ENCODE results near the gene TMOD4. TPM values are rescaled to one million over a fixed set of nuclear protein-coding genes. Genes with fewer than 3 reads are reported as not detected.

Gene TMOD4
- total and polyA plus RNA-seq, 9 of the 15 experiments (the other 6 are each of a cell fraction or from before 2014, with no cell fraction given), result 0.18 to 1.8 (median 1.1) TPM; not detected in 1

DNA sequence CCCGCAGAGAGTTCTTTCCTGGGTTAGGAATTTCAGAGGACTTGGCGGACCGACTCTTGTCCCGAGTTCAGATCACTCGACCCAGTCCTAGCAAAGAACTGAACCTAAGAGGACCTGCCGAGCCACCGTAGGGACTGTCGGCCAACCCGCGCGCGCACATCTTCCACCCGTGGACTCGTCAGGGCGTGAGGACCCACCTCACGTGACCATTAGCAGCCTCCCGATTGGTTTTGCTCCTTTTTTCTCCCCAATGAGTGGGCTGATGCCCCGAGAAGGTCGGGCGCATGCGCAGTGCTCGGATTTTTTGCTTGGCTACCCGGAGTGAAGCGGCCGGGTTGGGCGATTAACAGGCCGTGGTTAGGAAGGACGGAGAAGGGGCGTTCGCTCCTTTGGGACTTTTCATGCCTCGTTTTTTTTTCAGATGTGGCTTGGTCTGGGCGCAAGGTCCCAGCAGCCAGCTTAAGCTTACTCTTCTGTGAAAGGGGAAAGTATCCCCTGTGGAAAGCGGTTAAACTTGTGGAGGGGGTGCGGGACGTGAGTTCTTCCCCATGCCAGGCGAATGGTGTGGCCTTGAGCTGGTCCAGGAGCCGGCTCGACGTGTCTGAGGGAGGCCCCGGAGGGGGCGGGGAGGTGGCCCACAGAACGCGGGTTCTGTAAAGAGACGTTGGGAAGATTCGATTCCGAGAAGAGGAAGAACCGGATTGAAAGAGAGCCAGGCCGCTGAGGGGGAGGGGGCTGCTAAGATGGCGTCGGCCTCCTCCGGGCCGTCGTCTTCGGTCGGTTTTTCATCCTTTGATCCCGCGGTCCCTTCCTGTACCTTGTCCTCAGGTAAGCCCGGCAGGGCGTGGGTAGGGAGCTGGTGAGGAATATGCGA is 22.7 kb upstream of the TMOD4 start, which contains the start of gene PIP5K1A (continued):
- no peak for TF ChIP-seq RB1 (IDR thresholded peaks at IDR 0.05; ENCODE audit: low read depth)
- TF ChIP-seq, protein P1, sequence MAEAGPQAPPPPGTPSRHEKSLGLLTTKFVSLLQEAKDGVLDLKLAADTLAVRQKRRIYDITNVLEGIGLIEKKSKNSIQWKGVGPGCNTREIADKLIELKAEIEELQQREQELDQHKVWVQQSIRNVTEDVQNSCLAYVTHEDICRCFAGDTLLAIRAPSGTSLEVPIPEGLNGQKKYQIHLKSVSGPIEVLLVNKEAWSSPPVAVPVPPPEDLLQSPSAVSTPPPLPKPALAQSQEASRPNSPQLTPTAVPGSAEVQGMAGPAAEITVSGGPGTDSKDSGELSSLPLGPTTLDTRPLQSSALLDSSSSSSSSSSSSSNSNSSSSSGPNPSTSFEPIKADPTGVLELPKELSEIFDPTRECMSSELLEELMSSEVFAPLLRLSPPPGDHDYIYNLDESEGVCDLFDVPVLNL (CRISPR knock-in tag; IDR thresholded peaks at IDR 0.05; ENCODE audit: low read depth), result no peak
- TF ChIP-seq NBN (IDR thresholded peaks at IDR 0.05; ENCODE audit: low read depth), result 0 out of 2 replicates have a peak, but pooled peaks have one; percentile 15
- peak in 1 of 2 experiments; percentile 5; a peak in 1 of 4 replicates for TF ChIP-seq FOXK2 (conservative IDR thresholded peaks at IDR 0.05 in 1 of 2, IDR thresholded peaks at IDR 0.05 in 1 of 2; ENCODE audit: low read depth in 2 of 2)
- TF ChIP-seq PYGO2 (tag; IDR thresholded peaks at IDR 0.05), result no peak
- TF ChIP-seq ZNF133 (CRISPR knock-in tag; IDR thresholded peaks at IDR 0.05), result no peak
- TF ChIP-seq MCM7 (IDR thresholded peaks at IDR 0.05), result no peak
- no peak for TF ChIP-seq ETV5 (CRISPR knock-in tag; IDR thresholded peaks at IDR 0.05; ENCODE audit: low read depth)
- TF ChIP-seq, protein P2, sequence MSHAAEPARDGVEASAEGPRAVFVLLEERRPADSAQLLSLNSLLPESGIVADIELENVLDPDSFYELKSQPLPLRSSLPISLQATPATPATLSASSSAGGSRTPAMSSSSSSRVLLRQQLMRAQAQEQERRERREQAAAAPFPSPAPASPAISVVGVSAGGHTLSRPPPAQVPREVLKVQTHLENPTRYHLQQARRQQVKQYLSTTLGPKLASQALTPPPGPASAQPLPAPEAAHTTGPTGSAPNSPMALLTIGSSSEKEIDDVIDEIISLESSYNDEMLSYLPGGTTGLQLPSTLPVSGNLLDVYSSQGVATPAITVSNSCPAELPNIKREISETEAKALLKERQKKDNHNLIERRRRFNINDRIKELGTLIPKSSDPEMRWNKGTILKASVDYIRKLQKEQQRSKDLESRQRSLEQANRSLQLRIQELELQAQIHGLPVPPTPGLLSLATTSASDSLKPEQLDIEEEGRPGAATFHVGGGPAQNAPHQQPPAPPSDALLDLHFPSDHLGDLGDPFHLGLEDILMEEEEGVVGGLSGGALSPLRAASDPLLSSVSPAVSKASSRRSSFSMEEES (CRISPR knock-in tag; IDR thresholded peaks at IDR 0.05), result peak; percentile 97
